GM18907 (cell line): ENCODE measurements around the gene RNU1-4.
"Not testable (repeated sequence)": the region's sequence is repeated elsewhere in the genome, so short reads cannot be mapped to it uniquely, and the experiment has no call there.

Experiments
- ATAC-seq: cut with Tn5 transposase; IDR thresholded peaks from one replicate; pipeline ENCODE4 v1.9.1; 2021; ENCODE audit warnings: mild to moderate bottlenecking, moderate library complexity; ENCODE audit not compliant: unreplicated experiment

RNU1-4 gene

DNA sequence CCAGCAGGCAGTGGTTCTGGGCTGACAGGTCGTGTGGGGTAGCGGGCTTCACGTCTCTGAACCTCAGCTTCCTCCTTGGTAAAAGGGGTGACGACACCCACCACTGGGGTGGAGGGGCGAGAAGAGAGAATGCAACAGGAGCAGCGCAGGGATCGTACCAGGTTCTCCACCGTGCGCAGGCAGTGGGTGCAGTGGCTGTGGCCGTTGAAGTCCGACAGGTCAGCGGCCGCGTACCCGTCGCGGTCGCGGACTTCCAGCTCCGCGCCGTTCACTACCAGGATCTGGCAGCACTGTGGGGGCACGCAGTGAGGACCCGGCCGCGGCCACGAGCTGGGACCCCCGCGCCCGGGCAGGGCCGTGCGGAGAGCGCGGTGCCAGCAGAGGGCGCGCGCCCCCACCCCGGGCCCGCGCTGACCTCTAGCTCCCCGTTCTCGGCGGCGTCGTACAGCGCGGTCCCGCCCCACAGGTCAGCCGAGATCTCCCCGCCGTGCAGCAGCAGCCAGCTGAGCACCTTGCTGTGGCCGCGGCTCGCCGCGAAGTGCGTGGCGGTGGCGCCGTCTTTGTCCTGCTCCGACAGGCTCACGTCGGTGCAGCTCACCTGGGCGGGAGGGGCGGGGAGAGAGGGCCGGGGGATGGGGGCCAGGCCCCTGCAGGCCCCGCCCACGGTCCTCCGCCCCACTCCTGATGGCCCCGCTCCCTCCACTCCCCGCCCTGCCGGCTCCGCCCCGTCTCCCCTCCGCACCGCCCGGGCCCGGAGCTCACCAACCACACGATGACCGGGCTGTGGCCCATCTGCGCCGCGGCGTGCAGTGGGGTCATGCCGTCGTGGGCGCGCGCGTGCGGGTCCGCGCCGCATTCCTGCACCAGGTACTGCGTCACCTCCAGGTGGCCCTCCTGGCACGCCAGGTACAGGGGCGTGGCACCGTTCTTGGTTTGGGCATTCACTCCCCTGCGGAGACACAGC lies 32.9 kb upstream of the RNU1-4 start:
- ATAC-seq: not testable (repeated sequence)

DNA sequence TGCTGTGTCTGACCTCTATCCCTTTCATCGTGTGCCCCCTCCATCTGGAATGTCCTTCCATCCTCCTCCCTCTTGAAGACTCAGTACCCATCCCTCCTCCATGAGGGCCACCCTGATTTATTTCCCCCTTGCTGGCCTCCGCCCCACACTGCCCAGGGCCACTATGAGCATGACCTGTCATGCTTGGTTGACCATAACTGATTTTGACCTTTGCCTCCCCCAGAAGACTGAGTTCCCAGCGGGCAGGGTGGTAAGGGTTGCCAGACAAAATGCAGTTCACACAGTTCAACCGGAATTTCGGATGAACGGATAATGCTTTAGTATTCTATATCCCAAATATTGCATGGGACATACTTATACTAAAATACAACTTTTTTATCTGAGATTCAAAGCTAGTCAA lies 31.6 kb upstream of the RNU1-4 start:
- ATAC-seq: not testable (repeated sequence)

DNA sequence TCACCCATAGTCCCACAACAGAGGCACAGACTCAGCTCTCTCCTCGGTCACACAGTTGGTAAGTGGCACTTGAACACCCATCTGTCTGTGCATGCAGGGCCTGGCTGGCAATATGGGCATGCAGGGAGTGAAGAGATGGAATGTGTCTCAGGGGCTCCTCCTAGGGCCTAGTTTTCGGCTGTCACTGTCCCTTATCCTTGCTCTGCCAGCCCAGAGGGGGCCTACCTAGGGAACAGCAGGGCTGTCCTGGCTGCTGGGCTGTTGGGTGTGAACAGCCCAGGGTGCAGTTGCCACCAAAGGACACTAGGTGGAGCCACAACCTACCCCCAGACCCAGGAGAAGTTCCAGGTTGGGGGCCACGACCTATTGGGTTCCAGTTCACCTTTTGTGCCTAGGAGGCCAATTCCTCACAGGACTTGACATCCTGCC lies 30.6 kb upstream of the RNU1-4 start:
- not testable (repeated sequence) for ATAC-seq

DNA sequence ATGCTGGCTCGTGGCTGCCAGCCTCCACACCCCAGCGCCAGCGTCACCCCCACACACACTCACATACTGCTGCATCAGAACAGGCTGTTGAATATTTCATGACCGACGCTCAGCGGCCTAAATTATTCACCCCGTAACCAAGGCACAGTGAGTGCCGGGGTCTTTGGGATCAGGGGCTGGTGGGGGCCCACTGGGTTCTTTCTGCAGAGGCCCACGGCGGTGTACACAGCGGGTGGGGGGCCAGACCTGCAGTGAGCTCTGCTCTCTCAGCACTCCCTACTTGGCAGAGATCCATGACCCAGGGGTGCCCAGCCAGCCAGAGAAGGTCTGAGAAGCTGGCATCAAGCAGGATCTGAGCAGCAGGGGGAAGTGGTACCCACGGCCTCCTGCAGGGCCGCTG lies 29.7 kb upstream of the RNU1-4 start:
- not testable (repeated sequence) for ATAC-seq

DNA sequence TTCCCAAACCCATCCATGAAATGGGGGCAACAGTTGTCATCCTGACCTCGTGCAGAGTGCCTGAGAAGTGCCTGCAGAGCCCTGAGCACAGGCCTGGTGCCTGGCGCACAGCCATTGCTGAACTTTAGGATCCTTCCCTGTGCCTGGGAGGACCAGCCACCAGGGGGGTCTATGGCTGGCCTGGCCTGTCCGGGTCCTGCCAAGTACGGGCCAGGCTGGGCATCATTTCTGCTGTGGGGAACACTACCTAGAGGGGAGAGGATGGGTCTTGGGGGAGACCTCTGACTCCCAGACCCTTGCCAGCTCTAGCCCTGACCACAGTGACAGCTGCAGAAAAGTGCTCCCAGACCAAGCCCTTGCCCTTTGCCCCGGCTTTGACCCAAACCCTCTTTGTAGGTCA lies 28.2 kb upstream of the RNU1-4 start:
- ATAC-seq: not testable (repeated sequence)

DNA sequence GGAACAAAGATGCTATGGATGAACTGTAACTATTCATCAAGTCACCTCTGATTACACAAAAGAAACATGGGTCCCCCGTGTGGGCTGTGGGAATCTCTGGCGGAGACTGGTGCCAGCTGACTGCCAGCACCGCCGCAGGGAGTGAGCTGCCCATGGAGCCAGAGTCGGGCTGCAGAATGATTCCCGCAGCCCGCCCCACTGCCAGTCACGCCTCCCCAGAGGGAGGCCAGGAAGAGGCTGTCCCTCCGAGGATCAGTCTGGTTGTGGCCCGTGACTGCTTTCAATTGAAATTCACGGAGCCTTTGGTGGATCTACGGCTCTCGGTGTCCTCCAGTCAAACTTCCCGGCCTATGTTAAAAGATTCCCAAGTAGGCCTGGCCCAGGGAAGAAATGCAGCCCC lies 27.7 kb upstream of the RNU1-4 start:
- ATAC-seq: not testable (repeated sequence)

DNA sequence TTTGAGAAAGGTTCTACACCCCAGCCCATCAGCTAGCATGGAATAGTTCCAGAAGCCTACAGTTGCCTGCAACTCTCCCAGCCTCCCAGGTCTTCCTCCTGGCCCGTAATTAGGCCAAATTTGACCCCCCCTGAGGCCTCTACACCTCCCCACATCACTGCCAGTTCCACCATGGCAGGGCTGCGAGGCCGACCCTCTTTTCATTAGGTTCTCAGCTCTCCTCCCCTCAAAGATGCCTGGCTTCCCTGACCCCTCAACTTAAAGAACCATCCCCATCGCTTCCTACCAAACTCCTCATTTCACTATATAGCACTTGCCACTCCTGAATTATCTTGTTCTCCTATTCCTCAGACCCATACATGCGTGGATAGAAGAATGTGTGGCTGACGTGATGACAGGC lies 27.3 kb upstream of the RNU1-4 start:
- not testable (repeated sequence) for ATAC-seq

DNA sequence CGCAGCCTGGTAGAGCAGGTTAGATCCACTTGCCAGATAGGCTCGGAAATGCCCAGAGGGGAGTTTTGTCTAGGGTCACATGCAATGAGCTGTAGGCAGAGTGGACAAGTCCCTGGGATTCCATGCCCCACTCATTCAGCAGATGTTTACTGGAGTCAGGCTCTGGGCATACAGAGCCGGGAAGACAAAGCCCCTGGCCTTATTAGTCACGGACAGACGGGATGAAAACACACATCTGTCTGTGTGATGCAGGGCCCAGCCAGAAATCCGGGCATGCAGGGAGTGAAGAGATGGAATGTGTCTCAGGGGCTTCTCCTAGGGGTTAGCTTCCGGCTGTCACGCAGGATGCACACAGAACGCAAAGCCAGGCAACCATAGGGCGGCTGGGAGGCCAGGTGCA lies 26.8 kb upstream of the RNU1-4 start:
- ATAC-seq: not testable (repeated sequence)

DNA sequence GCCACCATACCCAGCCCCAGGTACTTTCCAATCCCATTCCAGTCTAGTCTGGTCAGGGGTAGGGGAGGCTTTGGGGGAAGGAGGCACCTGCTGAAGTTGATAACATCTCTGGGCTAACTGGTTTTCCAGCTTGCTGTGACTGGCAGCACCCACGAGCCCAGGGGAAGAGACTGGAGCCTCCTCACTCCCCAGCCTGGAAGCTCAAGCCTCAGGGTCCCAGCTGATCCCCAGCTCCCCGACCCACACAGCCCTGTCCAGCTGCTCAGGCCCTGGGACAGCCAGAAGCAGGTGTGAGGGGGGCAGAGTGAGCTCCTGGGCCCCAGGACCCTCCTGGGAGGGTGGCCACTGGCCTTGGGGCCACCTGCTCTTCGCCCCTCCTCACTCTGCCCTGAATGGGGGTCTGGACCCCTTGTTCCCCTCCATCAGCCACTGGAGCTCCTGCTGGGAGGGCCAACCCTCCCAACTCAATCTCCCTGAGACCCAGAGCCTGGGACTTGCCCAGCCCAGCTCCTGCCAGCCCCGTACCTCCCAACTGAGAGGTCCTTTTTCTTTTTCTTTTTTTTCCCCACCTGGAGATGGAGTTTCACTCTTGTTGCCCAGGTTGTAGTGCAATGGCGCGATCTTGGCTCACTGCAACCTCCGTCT lies 23.5 kb upstream of the RNU1-4 start:
- ATAC-seq: no peak

DNA sequence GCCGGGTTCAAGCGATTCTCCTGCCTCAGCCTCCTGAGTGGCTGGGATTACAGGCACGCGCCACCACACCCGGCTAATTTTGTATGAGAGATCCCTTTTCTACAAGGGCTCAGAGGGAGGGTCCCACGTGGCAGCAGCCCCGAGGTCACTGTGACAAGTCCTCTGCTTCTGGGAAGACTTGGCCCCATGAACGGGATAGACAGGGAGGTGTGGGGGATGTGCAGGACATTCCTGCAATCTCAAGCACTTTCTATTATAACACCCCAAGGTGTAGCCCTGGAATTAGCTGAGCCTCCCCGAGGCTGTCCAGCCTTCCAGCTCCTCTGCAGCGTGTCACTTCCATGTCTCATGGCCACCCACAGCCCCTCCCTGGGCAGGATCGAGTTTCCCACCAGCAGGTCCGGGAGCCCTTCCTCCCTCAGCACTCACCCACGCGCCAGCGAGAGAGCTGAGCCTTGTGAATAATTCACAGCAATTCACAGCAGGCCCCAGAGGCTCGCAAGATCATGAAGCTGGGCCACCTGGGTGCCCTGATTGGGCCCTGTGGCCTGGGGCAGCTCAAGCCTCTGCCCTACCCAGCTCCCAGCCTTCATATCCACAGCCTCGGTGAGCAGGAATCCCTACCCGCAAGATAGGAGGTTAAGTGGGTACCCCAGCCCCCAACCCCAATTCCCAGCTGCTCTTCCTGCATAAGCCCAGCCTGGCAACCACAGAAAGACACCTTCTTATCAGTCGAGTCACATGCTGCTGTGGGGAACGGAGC lies 22.8 kb upstream of the RNU1-4 start:
- no peak for ATAC-seq

DNA sequence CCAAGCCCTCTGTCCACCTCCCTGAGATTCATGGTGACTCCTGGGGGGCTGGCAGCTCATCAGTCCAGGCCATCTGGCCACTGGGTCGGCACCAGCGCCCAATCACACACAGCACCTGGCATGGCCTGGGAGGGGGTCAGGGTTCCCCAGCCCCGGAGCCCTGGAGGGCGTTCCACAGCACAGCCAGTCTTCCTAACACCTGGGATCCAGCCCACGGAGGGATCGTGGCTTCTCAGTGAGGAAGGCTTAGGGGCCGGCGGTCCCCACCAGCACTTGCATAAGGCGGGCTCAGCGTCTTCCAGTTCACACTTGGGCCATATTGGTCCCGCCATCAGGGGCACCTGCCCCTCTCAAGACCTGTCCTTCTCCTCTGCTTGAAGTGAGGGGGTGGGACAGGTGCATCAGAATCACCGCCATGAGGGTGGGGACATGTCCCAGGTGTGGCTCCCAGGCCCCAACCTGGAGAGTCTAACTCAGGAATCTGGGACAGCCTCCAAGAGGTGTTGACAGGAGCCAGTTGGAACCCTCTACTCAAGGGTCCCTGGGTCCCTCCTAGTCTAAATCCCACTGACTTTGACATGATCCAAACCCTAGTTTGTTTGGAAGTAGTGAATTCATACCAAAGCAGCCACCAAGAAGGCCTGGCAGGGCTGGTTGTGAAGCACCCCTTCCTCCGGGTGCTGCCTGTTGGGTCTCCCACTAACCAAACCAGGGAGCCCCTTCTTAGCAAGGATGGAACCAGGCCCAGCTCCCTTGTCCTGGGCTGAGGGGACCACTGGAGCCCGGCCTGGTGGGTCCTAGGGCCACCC lies 22.0 kb upstream of the RNU1-4 start:
- not testable (repeated sequence) for ATAC-seq

DNA sequence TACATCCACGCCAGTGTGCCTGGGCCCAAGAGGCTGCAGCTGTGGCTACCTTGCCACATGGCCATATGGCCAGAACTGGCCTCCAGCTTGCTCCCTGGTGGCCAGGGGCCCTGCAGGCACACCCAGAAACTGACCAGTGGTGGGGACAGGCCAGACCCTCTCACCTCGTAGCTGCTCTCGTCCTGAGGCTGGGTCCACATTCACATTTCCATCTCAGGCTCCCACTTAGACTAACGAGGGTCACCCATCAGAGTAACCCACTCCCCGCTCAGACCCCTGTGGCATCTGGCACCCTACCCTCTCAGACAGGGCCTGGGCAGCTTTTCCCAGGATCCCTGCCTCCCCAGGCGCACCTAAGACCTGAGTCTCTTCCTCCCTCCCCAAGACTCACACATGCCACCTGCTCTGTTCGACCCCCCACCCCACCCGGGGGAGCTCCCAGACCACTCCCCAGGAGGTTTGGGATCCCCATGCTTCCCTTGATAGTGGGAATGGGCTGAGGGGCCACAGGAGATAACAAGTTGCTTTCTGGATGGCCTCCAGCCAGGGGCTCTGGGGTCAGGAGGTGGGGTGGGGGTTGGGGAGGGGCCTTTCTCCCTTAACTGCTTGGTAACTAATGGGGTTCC lies 21.3 kb upstream of the RNU1-4 start:
- ATAC-seq: no peak

DNA sequence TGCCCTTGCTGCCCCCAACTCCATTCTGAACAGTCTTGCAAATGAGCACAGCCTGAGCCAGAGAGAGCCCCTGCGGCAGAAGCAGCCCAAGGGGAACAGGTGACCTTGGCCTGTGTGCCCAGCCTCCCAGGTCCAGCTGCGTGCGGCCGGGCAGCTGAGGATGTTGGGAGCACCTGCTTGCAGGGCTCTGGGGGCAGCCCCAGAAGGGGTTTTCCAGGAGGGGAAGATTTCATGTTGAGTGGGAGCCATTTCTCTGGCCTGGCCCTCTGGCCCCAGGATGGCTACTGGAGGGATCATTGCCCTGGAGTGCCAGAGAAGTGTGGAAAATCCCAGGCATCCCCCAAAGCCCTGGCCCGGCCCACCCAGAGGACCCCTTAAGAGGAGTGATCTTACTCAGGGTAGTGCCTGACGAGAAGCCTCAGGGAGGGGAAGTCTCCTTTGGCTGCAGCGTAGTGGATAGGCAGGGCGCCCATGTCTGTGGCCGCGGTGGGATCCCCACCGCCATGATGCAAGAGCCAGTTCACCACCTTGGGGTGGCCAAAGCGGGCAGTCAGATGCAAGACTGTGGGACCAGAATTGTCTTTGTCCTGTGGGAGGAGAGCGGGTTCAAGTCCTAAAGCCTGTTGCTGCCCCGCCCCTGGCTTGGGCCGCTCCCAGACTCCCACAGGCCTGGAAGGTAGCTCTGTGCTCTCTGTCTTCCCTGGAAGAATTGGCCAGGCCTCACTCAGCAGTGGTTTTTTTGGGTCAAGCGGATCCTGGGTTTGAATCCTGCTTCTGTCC lies 20.6 kb upstream of the RNU1-4 start:
- no peak for ATAC-seq

DNA sequence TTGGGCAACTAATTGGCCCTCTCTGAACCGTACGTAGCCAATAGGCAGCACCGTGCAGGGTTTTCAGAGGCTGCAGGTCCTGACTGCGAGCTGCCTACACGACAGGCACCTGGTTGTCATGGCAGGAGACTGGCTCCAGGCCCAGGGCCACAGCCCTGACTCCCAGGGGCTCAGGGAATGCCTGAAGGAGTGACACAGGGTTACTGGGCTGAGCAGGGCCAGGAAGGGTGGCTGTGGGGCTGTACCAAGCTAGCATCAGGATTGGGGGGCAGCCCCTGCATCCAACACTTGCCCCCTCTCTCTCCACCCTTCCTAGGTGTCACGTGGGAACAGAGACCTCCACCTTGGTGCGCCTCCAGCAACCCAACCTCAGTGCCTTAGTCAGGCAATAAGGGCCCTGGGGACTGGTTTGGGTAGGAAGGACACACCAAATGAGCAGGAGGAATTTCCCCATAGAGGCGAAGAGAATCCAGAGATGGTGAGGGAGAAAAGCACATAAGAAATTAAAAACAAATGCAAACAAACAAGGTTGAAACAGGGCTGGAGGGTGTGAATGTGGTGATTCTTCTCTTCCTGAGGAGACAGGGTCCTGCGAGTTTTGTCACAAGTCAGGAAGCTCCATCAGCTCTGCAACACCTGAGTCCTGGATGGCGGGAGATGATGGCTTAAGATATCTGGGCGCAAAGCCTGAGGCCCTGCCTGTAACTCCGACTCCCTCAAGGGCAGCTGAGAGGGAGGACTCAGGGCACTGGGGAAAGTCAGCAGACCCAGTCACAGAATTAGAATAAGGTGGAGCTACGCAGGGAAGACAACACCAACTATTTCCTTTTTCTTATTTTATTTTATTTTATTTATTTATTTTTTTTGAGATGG lies 19.7 kb upstream of the RNU1-4 start:
- no peak for ATAC-seq

DNA sequence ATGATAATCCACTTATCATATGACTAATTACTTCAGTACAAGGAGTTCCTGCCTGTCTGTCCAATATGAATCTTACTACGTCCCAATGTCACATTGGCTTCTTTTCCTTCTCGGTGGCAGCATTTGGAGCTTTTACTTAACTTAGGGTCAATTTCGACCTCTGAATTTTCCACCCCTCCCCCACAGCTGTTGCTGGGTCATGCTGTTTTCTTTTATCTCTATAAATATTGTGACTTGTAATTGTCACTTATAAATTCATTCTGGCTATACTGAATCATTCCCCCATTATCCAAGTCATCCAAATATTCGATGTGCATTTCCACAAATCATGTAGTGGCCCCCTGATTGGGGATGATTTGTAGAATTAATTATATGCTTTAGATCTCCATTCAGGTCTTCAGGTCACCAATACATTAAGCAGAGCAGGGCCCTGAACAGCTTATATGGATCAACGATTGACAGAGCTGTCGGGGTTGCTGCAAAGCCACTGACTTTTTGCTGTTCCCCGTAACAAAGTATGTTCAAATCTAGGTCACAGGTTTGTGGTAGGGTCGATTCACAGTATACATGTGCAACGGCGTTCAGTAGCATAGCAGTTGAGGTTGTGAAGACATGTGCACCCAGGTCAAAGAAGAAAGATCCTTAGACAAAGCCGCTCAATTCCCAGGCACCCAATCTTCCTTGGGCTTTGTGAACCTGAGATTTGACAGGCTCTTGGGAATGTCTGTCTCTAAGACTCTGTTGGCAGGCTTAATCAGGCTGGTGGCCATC lies 18.3 kb upstream of the RNU1-4 start:
- no peak for ATAC-seq

DNA sequence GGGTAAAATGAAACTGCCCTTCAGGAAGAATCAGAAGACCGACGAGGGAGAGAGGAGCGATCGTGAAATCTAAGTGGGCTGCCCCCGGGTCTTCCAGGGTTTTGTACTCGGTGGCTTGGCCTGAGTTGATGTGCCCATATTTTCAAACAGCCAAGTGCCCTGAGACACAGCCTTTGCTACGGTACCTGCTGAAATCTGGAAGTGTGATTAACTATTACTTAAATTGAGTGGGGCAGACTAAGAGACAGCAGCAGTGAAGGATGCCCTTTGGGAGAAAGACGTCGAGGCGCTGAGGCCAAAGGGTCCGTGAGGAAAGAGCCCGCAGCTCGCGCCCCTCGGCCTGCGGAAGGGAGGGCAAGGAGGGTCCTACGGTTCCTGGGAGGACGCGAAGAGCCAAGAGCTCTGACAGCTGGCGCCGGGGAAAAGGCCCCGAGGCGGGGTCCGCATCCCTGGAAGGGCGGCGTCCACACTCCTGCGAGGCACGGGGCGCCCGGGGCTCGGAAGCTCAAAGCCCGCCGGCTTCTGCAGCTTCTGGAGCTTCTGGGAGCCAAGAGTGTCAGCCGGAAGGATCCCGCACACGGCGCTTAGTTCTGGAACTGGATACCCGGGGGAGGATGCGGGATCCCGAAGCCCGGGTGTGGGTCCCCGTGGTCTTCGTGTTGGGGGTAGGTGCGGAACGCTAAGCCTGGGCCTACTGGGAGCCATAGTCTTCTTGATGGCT lies 15.4 kb upstream of the RNU1-4 start:
- ATAC-seq: no peak
